HL-60 (cell line): ENCODE results near the gene SMC1B.

Experiments used
- DNase-seq, 2 experiments: peaks; one replicate each; pipeline ENCODE4 v3.0.0-alpha.2; 2010 to 2020; ENCODE audit warnings: low read depth in 1 of 2, low spot score in 1 of 2
- H3K27ac ChIP-seq: fragments of 250-450 bp; sonication (Bioruptor Pico); replicated peaks from 2 replicates; pipeline ENCODE4 v1.5.1; 2020; ENCODE audit warnings: mild to moderate bottlenecking, moderate library complexity
- H3K27me3 ChIP-seq: fragments of 250-450 bp; sonication (Bioruptor Pico); 2 replicates; pipeline ENCODE4 v1.5.1; 2021; ENCODE audit warnings: mild to moderate bottlenecking, moderate library complexity; ENCODE audit not compliant: insufficient read depth, poor library complexity, severe bottlenecking
- H3K4me3 ChIP-seq: replicated peaks from 2 replicates; pipeline ENCODE4 v1.5.1; 2011; ENCODE audit warnings: mild to moderate bottlenecking, control low read depth, low read length; ENCODE audit not compliant: insufficient read depth
- CTCF ChIP-seq: IDR thresholded peaks from one replicate; pipeline ENCODE4 v1.5.1; 2011; ENCODE audit warnings: low read length, control low read depth, inconsistent platforms; ENCODE audit not compliant: insufficient read depth
- GABPA ChIP-seq: IDR thresholded peaks from 2 replicates; pipeline ENCODE4 v1.6.1; 2012; ENCODE audit warnings: low read depth
- POLR2AphosphoS5 ChIP-seq: IDR thresholded peaks from 2 replicates; pipeline ENCODE4 v1.6.1; 2012; ENCODE audit warnings: low read depth
- SPI1 ChIP-seq: IDR thresholded peaks from 2 replicates; pipeline ENCODE4 v1.6.1; 2012; ENCODE audit warnings: low read depth, mild to moderate bottlenecking, borderline replicate concordance
- TF ChIP-seq, protein P1 (sequence below): IDR thresholded peaks from 2 replicates; pipeline ENCODE4 v1.6.1; 2012; ENCODE audit warnings: low read depth; ENCODE audit not compliant: insufficient replicate concordance

SMC1B gene

GRCh38 chr22:45398214-45398613 lies 15.2 kb downstream of the SMC1B start:
- Histone ChIP-seq H3K27ac (no peak overlapping the region), H3K4me3 (no peak overlapping the region), H3K27me3 (no peaks in the 10 kb centered on the region)
- no peak for DNase-seq
- TF ChIP-seq SPI1 (no peak), CTCF (no peak), GABPA (no peak), POLR2AphosphoS5 (no peak)
- TF ChIP-seq, protein P1, sequence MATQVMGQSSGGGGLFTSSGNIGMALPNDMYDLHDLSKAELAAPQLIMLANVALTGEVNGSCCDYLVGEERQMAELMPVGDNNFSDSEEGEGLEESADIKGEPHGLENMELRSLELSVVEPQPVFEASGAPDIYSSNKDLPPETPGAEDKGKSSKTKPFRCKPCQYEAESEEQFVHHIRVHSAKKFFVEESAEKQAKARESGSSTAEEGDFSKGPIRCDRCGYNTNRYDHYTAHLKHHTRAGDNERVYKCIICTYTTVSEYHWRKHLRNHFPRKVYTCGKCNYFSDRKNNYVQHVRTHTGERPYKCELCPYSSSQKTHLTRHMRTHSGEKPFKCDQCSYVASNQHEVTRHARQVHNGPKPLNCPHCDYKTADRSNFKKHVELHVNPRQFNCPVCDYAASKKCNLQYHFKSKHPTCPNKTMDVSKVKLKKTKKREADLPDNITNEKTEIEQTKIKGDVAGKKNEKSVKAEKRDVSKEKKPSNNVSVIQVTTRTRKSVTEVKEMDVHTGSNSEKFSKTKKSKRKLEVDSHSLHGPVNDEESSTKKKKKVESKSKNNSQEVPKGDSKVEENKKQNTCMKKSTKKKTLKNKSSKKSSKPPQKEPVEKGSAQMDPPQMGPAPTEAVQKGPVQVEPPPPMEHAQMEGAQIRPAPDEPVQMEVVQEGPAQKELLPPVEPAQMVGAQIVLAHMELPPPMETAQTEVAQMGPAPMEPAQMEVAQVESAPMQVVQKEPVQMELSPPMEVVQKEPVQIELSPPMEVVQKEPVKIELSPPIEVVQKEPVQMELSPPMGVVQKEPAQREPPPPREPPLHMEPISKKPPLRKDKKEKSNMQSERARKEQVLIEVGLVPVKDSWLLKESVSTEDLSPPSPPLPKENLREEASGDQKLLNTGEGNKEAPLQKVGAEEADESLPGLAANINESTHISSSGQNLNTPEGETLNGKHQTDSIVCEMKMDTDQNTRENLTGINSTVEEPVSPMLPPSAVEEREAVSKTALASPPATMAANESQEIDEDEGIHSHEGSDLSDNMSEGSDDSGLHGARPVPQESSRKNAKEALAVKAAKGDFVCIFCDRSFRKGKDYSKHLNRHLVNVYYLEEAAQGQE = no peak

GRCh38 chr22:45397806-45398205 lies 15.6 kb downstream of the SMC1B start:
- Histone ChIP-seq H3K4me3 (no peak overlapping the region), H3K27ac (no peak overlapping the region), H3K27me3 (no peaks in the 10 kb centered on the region)
- no peak for TF ChIP-seq GABPA
- TF ChIP-seq SPI1 = no peak
- no peak for TF ChIP-seq POLR2AphosphoS5
- no peak for TF ChIP-seq CTCF
- TF ChIP-seq, protein P1 = no peak
- DNase-seq = no peak

- TF ChIP-seq CTCF (no peak), POLR2AphosphoS5 (no peak), SPI1 (no peak), GABPA (no peak)
- TF ChIP-seq, protein P1 = no peak
- no peaks in the 10 kb centered on the region for H3K27me3 ChIP-seq
- H3K27ac ChIP-seq = no peak overlapping the region
- no peak for DNase-seq
- no peak overlapping the region for H3K4me3 ChIP-seq
These were observed 23.9 kb downstream of the SMC1B start for GRCh38 chr22:45389546-45389945.
